Trophoblast cell (in vitro differentiated cells and primary cell): ENCODE data around the gene GALNTL6.
"Not testable (repeated sequence)": the region's sequence is repeated elsewhere in the genome, so short reads cannot be mapped to it uniquely, and the experiment has no call there.

Source experiments
- DNase-seq, 2 donors: peaks; one replicate each; pipeline ENCODE4 v3.0.0-alpha.2; 2016
- H2AFZ ChIP-seq: 2 replicates; pipeline ENCODE4 v1.6.1; 2013; ENCODE audit warnings: low read length, moderate library complexity, mild to moderate bottlenecking; ENCODE audit not compliant: insufficient read depth, poor library complexity
- H2AK5ac ChIP-seq: 2 replicates; pipeline ENCODE4 v1.6.1; 2013; ENCODE audit warnings: mild to moderate bottlenecking, low read length
- H2BK120ac ChIP-seq: 2 replicates; pipeline ENCODE4 v1.6.1; 2013; ENCODE audit warnings: low read length, mild to moderate bottlenecking, moderate library complexity; ENCODE audit not compliant: insufficient read depth, poor library complexity
- H2BK12ac ChIP-seq: 2 replicates; pipeline ENCODE4 v1.6.1; 2013; ENCODE audit warnings: mild to moderate bottlenecking, low read length, moderate library complexity
- H2BK5ac ChIP-seq: 2 replicates; pipeline ENCODE4 v1.6.1; 2013; ENCODE audit warnings: low read length, low read depth, moderate library complexity, mild to moderate bottlenecking; ENCODE audit not compliant: poor library complexity
- H3K14ac ChIP-seq: 2 replicates; pipeline ENCODE4 v1.6.1; 2013; ENCODE audit warnings: mild to moderate bottlenecking, low read length
- H3K18ac ChIP-seq: 2 replicates; pipeline ENCODE4 v1.6.1; 2013; ENCODE audit warnings: mild to moderate bottlenecking, low read length
- H3K23ac ChIP-seq: 2 replicates; pipeline ENCODE4 v1.6.1; 2013; ENCODE audit warnings: low read length
- H3K27ac ChIP-seq: 2 replicates; pipeline ENCODE4 v1.5.1; 2013; ENCODE audit warnings: low read depth, mild to moderate bottlenecking, inconsistent platforms, low read length, moderate library complexity
- H3K27me3 ChIP-seq: 2 replicates; pipeline ENCODE4 v1.6.1; 2013; ENCODE audit warnings: inconsistent platforms, mild to moderate bottlenecking, low read length, moderate library complexity; ENCODE audit not compliant: insufficient read depth
- H3K36me3 ChIP-seq, 2 experiments: 1 replicate in 1 of 2; 2 replicates in 1 of 2; pipeline ENCODE4 v1.6.1; 2013; ENCODE audit warnings: low read length in 2 of 2, mild to moderate bottlenecking in 2 of 2, moderate library complexity in 1 of 2; ENCODE audit not compliant: insufficient read depth in 2 of 2, control insufficient read depth in 1 of 2
- H3K4ac ChIP-seq: 2 replicates; pipeline ENCODE4 v1.6.1; 2013; ENCODE audit warnings: low read depth, mild to moderate bottlenecking, low read length, moderate library complexity
- H3K4me1 ChIP-seq, 2 experiments: 1 replicate in 1 of 2; 2 replicates in 1 of 2; pipeline ENCODE4 v1.6.1; 2013; ENCODE audit warnings: low read length in 2 of 2, mild to moderate bottlenecking in 2 of 2, moderate library complexity in 1 of 2; ENCODE audit not compliant: insufficient read depth in 2 of 2, control insufficient read depth in 1 of 2
- H3K4me2 ChIP-seq: 2 replicates; pipeline ENCODE4 v1.6.1; 2013; ENCODE audit warnings: inconsistent platforms, mild to moderate bottlenecking, low read length, moderate library complexity
- H3K4me3 ChIP-seq: 2 replicates; pipeline ENCODE4 v1.5.1; 2013; ENCODE audit warnings: mild to moderate bottlenecking, low read depth, low read length, inconsistent platforms
- H3K79me1 ChIP-seq: one replicate; pipeline ENCODE4 v1.6.1; 2013; ENCODE audit warnings: low read length
- H3K79me2 ChIP-seq: 2 replicates; pipeline ENCODE4 v1.6.1; 2013; ENCODE audit warnings: low read length, mild to moderate bottlenecking; ENCODE audit not compliant: control insufficient read depth, insufficient read depth, poor library complexity
- H3K9ac ChIP-seq: 2 replicates; pipeline ENCODE4 v1.6.1; 2013; ENCODE audit warnings: mild to moderate bottlenecking, low read length
- H3K9me3 ChIP-seq: 2 replicates; pipeline ENCODE4 v1.6.1; 2013; ENCODE audit warnings: low read depth, mild to moderate bottlenecking, control low read depth, inconsistent platforms, low read length; ENCODE audit not compliant: insufficient read depth
- H4K12ac ChIP-seq: 2 replicates; pipeline ENCODE4 v1.6.1; 2013; ENCODE audit warnings: low read depth, mild to moderate bottlenecking, low read length, moderate library complexity
- H4K8ac ChIP-seq: 2 replicates; pipeline ENCODE4 v1.6.1; 2013; ENCODE audit warnings: low read depth, mild to moderate bottlenecking, low read length, moderate library complexity
- H4K91ac ChIP-seq: one replicate; pipeline ENCODE4 v1.6.1; 2013; ENCODE audit warnings: low read depth, mild to moderate bottlenecking, low read length, moderate library complexity
- WGBS: extraction: QIAGEN DNeasy Blood & Tissue Kit; methylation state at CpG from one replicate; pipeline ENCODE4 v1.1.7; 2013; ENCODE audit warnings: missing lambda C conversion rate; ENCODE audit not compliant: insufficient read length, insufficient coverage; ENCODE audit errors: extremely low coverage; 5-methylcytosine and 5-hydroxymethylcytosine counted together

Gene GALNTL6

DNA sequence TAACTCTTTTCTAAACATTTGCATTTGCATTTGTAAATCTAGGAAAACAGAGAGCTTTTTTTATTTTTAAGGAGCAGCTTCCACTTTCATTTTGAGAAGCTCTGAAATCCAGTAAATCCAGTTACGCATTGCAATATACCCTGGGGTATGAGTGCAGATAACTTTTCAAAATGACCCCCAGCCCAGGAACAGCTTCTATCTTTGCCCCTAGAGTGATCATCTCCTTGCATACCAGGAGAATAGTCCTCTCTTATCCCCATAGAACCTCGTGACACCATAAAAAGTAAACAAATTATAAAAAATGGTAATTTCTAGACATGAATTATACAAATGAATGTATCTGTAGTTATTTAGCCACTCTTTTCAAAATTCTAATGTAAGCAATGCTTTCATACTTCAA is 1063.2 kb downstream of the GALNTL6 start:
- Histone ChIP-seq H3K79me1 (no peaks in the 10 kb centered on the region), H2BK120ac (no peak overlapping the region), H3K4me3 (no peak overlapping the region), H3K4ac (no peak overlapping the region), H3K9me3 (peaks cover 2% of the 10 kb centered on the region), H4K91ac (no peak overlapping the region), H3K4me2 (no peak overlapping the region), H2AK5ac (no peak overlapping the region), H4K8ac (no peak overlapping the region), H3K18ac (no peak overlapping the region), H2BK5ac (no peak overlapping the region), H2AFZ (no peak overlapping the region), H3K9ac (no peak overlapping the region), H3K27ac (no peak overlapping the region), H3K36me3 (no peaks in the 10 kb centered on the region), H3K14ac (no peak overlapping the region), H3K27me3 (no peaks in the 10 kb centered on the region), H2BK12ac (no peak overlapping the region), H3K23ac (no peak overlapping the region), H3K79me2 (no peaks in the 10 kb centered on the region), H3K4me1 (no peaks in the 10 kb centered on the region), H4K12ac (no peak overlapping the region)
- peak in 1 of 2 donors; percentile 43 for DNase-seq
- no CpG with 5 or more reads among the region's 2 CpGs for WGBS

DNA sequence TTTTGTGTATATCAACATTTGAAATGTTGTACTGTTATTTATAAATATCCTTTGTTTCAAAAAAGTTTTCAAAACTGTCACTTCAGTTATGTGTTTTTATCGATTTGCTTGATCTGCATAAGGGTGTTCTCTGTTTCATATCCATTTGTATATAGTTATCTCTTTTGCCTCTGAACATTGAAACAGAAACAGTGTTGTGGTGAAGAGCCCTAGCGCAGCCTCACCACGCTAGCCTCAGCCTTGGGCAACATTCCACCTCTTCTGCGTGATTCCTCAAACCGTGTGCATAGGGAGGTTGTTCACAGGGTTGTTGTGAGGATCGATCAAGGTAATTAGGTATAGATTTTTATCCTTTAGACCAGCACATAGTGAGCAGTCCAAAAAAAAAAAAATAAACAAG is 1068.4 kb downstream of the GALNTL6 start:
- Histone ChIP-seq H3K23ac (no peak overlapping the region), H2AFZ (no peak overlapping the region), H3K4me3 (no peak overlapping the region), H4K8ac (no peak overlapping the region), H3K14ac (no peak overlapping the region), H3K27ac (no peak overlapping the region), H3K36me3 (no peaks in the 10 kb centered on the region), H2BK5ac (no peak overlapping the region), H3K9me3 (no peaks in the 10 kb centered on the region), H3K27me3 (no peaks in the 10 kb centered on the region), H2BK120ac (no peak overlapping the region), H3K4me2 (no peak overlapping the region), H4K91ac (no peak overlapping the region), H3K4ac (no peak overlapping the region), H2AK5ac (no peak overlapping the region), H3K79me2 (no peaks in the 10 kb centered on the region), H3K4me1 (no peaks in the 10 kb centered on the region), H3K18ac (no peak overlapping the region), H2BK12ac (no peak overlapping the region), H3K9ac (no peak overlapping the region), H3K79me1 (no peaks in the 10 kb centered on the region), H4K12ac (no peak overlapping the region)
- no CpG with 5 or more reads among the region's 6 CpGs for WGBS
- no peak for DNase-seq

DNA sequence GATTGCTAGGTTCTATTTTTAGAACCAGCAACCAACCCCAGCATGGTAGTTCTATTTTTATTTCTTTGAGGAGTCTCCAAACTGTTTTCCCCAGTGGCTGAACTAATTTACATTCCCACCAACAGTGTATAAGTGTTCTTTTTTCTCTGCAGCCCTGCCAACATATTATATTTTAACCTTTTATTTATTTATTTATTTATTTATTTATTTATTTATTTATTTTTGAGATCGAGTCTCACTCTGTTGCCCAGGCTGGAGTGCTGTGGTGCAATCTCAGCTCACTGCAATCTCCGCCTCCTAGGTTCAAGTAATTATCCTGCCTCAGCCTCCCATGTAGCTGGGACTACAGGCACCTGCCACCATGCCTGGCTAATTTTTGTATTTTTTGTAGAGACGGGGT is 1074.2 kb downstream of the GALNTL6 start:
- not testable (repeated sequence) for H2AFZ ChIP-seq, H3K23ac ChIP-seq, H3K9me3 ChIP-seq, H2AK5ac ChIP-seq, H4K12ac ChIP-seq, DNase-seq, H3K4me1 ChIP-seq, H3K4ac ChIP-seq, H3K79me2 ChIP-seq, H2BK5ac ChIP-seq, H3K79me1 ChIP-seq, H3K14ac ChIP-seq, H3K27ac ChIP-seq, H4K8ac ChIP-seq, H3K27me3 ChIP-seq, H2BK120ac ChIP-seq, H2BK12ac ChIP-seq, H3K4me3 ChIP-seq, H3K18ac ChIP-seq, H4K91ac ChIP-seq, H3K9ac ChIP-seq, H3K4me2 ChIP-seq, H3K36me3 ChIP-seq
- WGBS = no CpG with 5 or more reads among the region's 3 CpGs

DNA sequence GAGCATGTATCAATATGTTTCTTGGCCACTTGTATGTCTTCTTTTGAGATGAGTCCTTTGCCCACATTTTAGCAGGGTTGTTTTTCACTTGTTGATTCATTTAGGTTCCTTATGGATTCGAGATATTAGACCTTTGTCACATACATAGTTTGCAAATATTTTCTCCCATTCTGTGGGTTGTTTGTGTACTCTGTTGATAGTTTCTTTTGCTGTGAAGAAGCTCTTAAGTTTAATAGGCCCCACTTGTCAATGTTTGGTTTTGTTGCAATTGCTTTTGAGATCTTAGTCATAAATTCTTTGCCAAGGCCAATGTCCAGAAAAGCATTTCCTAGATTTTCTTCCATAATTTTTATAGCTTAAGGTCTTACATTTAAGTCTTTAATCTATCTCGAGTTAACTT is 1074.8 kb downstream of the GALNTL6 start:
- no peak overlapping the region for H2AFZ ChIP-seq
- WGBS = no CpG with 5 or more reads among the region's 2 CpGs

More for the DNA sequence above, 1074.8 kb downstream of the GALNTL6 start:
- no peak overlapping the region for H3K4me3 ChIP-seq
- no peak overlapping the region for H3K23ac ChIP-seq
- no peak overlapping the region for H4K8ac ChIP-seq
- no peak overlapping the region for H4K91ac ChIP-seq
- H3K14ac ChIP-seq = no peak overlapping the region
- H2BK12ac ChIP-seq = no peak overlapping the region
- H3K9me3 ChIP-seq = no peaks in the 10 kb centered on the region
- H3K9ac ChIP-seq = no peak overlapping the region
- no peak overlapping the region for H3K4me2 ChIP-seq
- H3K27ac ChIP-seq = no peak overlapping the region
- no peak for DNase-seq
- H2AK5ac ChIP-seq = no peak overlapping the region
- H2BK120ac ChIP-seq = no peak overlapping the region
- H3K27me3 ChIP-seq = no peaks in the 10 kb centered on the region
- H3K79me1 ChIP-seq = no peaks in the 10 kb centered on the region
- no peaks in the 10 kb centered on the region for H3K4me1 ChIP-seq
- H3K18ac ChIP-seq = no peak overlapping the region
- no peaks in the 10 kb centered on the region for H3K36me3 ChIP-seq
- H2BK5ac ChIP-seq = no peak overlapping the region
- no peak overlapping the region for H3K4ac ChIP-seq
- no peak overlapping the region for H4K12ac ChIP-seq
- H3K79me2 ChIP-seq = no peaks in the 10 kb centered on the region
